ENCODE measurements around the gene FAM180A. TPM values are rescaled to one million over a fixed set of nuclear protein-coding genes. Genes with fewer than 3 reads are reported as not detected.

The FAM180A gene
- total and polyA plus RNA-seq, 2 of the 8 experiments (the other 6 are each of a cell fraction or from before 2014, with no cell fraction given), result not detected

GRCh38 chr7:135742371-135742770, 6.2 kb downstream of the FAM180A start:
- Histone ChIP-seq H2AK5ac (ENCODE audit: low read depth, low read length) (no peak overlapping the region), H3K23me2 (ENCODE audit: low read depth, low read length) (no peaks in the 10 kb centered on the region), H2BK5ac (ENCODE audit: low read depth, low read length) (no peak overlapping the region), H3K23ac (ENCODE audit: insufficient read length) (no peak overlapping the region), H3K27ac (ENCODE audit: low read depth, low read length) (no peak overlapping the region), H4K20me1 (replicated peaks in 1 of 2; ENCODE audit: control insufficient read depth in 1 of 2, insufficient read depth in 2 of 2, low read length in 2 of 2) (no peaks in the 10 kb centered on the region), H3K4me3 (ENCODE audit: extremely low read depth in 1 of 4, insufficient read depth in 2 of 4, low read depth in 3 of 4, low read length in 4 of 4) (no peak overlapping the region), H3K9me3 (ENCODE audit: insufficient read depth in 2 of 2, low read depth in 1 of 2, low read length in 1 of 2) (no peaks in the 10 kb centered on the region), H4K91ac (replicated peaks; ENCODE audit: insufficient read length, low read length) (no peak overlapping the region), H4K5ac (ENCODE audit: insufficient read length, low read depth, low read length) (no peak overlapping the region), H2BK15ac (ENCODE audit: low read length) (no peak overlapping the region), H3K18ac (ENCODE audit: extremely low read depth, low read length) (no peak overlapping the region), H3K4ac (replicated peaks; ENCODE audit: insufficient read length, low read depth, low read length) (no peak overlapping the region), H3K14ac (ENCODE audit: insufficient read length) (no peak overlapping the region), H3K27me3 (replicated peaks in 1 of 4; ENCODE audit: control insufficient read depth in 3 of 4, extremely low read depth in 1 of 4, insufficient read depth in 3 of 4, low read length in 3 of 4) (no peaks in the 10 kb centered on the region), H4K8ac (ENCODE audit: extremely low read depth, insufficient read depth, low read length) (no peak overlapping the region), H2BK120ac (replicated peaks; ENCODE audit: low read depth, low read length) (no peak overlapping the region), H3K79me2 (ENCODE audit: control insufficient read depth in 1 of 2, insufficient read depth in 2 of 2, low read length in 2 of 2) (no peaks in the 10 kb centered on the region), H3K79me1 (ENCODE audit: low read depth, low read length) (no peaks in the 10 kb centered on the region), H3K4me1 (replicated peaks in 1 of 4; ENCODE audit: control insufficient read depth in 3 of 4, insufficient read depth in 4 of 4, low read length in 3 of 4) (no peaks in the 10 kb centered on the region; a peak in 1 of 7 replicates), H3K9ac (replicated peaks in 1 of 4; ENCODE audit: extremely low read depth in 1 of 4, low read depth in 3 of 4, low read length in 3 of 4) (no peak overlapping the region), H2BK20ac (ENCODE audit: low read length) (no peak overlapping the region), H2AFZ (ENCODE audit: low read length) (no peak overlapping the region), H2BK12ac (ENCODE audit: low read depth, low read length) (no peak overlapping the region), H3K56ac (replicated peaks; ENCODE audit: insufficient read length, low read depth, low read length) (no peak overlapping the region), H3K36me3 (ENCODE audit: control insufficient read depth in 2 of 4, insufficient read depth in 4 of 4, low read length in 3 of 4) (no peaks in the 10 kb centered on the region), H3K4me2 (ENCODE audit: insufficient read depth in 1 of 2, low read depth in 2 of 2, low read length in 2 of 2) (no peak overlapping the region)
- no peak for DNase-seq (ENCODE audit: low read depth in 1 of 2, low spot score in 2 of 2)
- ChIA-PET POLR2A (ENCODE audit: partially characterized antibody) (no interaction called here), CTCF (ENCODE audit: partially characterized antibody) (interaction anchor here (1.4 to 2.8 kb wide), 3 partner anchors 10 to 32 kb away, joined by 5 to 10 read pairs (median 9); no protein-coding TSS in a partner anchor)
- 95% methylated on average over 4 of the region's 4 CpGs; no CpG with 5 or more reads in 1 of the 2 experiments for WGBS, 2 experiments (ENCODE audit: extremely low coverage in 1 of 2, insufficient coverage in 1 of 2, insufficient read length in 1 of 2, insufficient replicate concordance in 2 of 2, low coverage in 1 of 2, low lambda C conversion rate in 2 of 2, missing lambda C conversion rate in 1 of 2)
- FAIRE-seq, result no peak
- TF ChIP-seq JUND (IDR thresholded peaks at IDR 0.05; ENCODE audit: low read length) (no peak), RAD21 (IDR thresholded peaks at IDR 0.05 in 1 of 2, conservative IDR thresholded peaks at IDR 0.05 in 1 of 2; ENCODE audit: low read depth in 2 of 2, low read length in 2 of 2) (no peak), BACH1 (IDR thresholded peaks at IDR 0.05; ENCODE audit: low read length) (no peak), USF2 (IDR thresholded peaks at IDR 0.05; ENCODE audit: low read length) (no peak), GABPA (IDR thresholded peaks at IDR 0.05; ENCODE audit: borderline replicate concordance, insufficient read depth, low read length) (no peak), SIX5 (IDR thresholded peaks at IDR 0.05; ENCODE audit: low read depth, low read length) (no peak)
